ENCODE data around the gene DCTN3.
"Not testable (repeated sequence)": the region's sequence is repeated elsewhere in the genome, so short reads cannot be mapped to it uniquely, and the experiment has no call there.

The DCTN3 gene

GRCh38 chr9:34646211-34647083 is 26.2 kb upstream of the DCTN3 start, which contains the start of gene GALT:
Gene GALT, plus strand, starts transcription at chr9:34646675. Its CDS starts 30 bp downstream, at chr9:34646705.
- peak; percentile 89 for DNase-seq

- DNase-seq, result no peak
Observed at GRCh38 chr9:34644766-34645314, 24.5 kb upstream of the DCTN3 start.

- DNase-seq, result no peak
Observed at GRCh38 chr9:34642679-34643078, 22.4 kb upstream of the DCTN3 start.

- not testable (repeated sequence) for DNase-seq
Observed at GRCh38 chr9:34639322-34639721, 19.0 kb upstream of the DCTN3 start.

- no peak for DNase-seq
Observed at GRCh38 chr9:34638138-34638445, 17.8 kb upstream of the DCTN3 start.

DNA sequence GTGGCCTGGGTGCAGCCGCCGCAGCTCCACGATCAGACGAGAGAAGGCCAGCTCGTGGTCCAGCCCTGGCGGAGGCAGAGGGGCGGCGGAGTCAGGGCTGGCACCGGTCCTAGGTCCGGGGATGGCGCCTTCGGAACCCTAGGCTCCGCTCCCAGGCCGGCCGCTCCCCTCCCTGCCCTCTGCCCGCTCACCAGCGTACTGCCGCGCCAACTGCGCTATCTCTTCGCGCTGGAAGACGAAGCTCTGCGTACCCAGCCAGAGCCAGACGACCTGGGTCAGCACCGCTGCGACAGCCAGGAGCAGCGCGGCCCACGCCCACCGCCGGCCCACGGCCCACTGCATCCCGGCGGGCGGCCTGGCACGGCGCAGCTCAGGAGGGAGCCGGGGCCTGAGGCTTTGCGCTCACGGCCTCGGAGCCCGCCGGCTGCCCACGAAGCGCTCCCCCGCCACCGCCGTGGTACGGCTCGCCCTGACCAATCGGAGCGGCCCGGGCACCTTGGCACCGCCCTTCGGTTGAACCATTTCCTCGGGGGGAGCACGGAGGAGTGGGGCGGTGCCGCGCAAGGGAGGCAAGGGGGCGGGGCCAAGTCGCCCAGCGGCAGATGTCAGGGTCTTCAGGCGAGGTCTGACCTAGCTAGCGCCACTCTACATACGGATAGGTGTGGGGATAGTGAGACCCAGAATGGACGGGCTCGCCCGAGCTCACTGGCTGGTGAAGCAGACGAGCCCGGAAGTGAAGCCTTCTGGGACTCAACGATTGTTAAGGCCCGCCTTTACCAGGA is 17.3 kb upstream of the DCTN3 start, which contains the start of gene SIGMAR1:
SIGMAR1 (minus strand) TSS at position 432 of the 782 bp plus-strand sequence; CDS start at position 342, 90 bp downstream.
- peak; percentile 92 for DNase-seq

GRCh38 chr9:34636791-34637355 is 16.6 kb upstream of the DCTN3 start:
- no peak for DNase-seq

GRCh38 chr9:34635556-34635955 is 15.3 kb upstream of the DCTN3 start:
- no peak for DNase-seq

DNA sequence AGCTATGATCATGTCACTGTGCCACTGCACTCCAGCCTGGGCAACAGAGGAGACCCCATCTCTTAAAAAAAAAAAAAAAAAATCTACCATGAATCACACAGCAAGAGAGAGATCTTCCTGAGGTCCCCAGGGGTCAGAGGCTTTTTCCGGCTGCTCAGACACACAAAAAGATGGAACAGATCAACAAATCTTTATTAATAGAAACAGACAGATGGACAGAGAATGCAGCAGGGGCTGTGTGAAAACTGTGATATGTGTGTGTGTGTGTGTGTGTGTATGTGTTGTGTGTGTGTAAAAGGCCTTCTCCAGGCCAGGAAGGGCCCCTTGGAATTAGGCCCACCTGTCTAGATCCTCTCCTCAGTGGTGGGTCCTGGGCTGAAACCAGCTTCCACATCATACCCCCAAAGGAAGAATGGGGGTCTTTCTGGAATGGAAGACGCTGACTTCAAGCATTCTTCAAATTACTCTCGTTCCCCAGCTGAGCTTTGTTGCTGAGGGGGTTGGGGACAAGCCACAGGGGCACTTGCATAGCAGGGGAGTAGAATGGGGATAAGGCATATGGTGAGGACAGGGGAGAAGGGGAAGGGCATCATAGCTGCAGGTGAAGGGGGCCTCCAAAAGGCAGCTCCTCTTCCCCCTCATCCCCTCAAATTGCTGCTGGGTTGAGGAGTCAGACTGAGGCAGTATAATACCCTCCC is 14.4 kb upstream of the DCTN3 start:
- no peak for DNase-seq

DNA sequence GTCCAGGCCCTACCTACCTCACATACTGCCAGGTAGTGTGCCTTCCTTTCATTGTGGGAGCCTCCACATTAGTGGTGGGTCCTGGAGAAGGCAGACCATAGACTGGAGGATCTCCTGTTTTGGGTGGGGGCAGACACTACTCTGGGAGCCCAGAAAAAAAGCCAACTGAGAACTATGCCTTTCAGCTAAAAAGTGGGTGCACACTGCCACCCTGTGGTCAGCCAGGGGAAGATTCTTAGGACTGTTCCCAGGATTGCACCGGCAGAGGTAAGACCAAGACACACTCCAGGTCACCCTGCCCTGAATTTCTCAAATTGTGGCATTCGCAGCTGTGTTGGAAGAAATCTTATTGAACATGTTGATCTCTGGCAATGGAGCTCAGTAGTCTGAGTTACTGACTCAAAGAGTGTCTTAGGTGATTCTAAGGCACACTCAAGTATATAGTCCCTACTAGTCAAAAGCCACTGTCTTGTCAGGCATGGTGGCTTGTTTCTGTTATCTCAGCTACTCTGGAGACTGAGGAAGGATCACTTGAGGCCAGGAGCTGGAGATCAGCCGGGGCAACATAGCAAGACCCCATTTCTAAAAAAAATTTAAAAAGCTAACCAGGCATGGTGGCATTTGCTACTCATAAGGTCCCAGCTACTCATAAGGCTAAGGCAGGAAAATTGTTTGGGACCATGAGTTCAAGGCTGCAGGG is 13.7 kb upstream of the DCTN3 start:
- DNase-seq, result peak; percentile 62

- no peak for DNase-seq
Observed at GRCh38 chr9:34633166-34633565, 12.9 kb upstream of the DCTN3 start.

GRCh38 chr9:34630402-34631154 is 10.3 kb upstream of the DCTN3 start:
- no peak for DNase-seq

- DNase-seq, result no peak
Observed at GRCh38 chr9:34629491-34629808, 9.2 kb upstream of the DCTN3 start.

- no peak for DNase-seq
Observed at GRCh38 chr9:34628656-34629490, 8.6 kb upstream of the DCTN3 start, which contains the start of gene ARID3C. Gene ARID3C, minus strand, starts transcription at chr9:34629066. Its CDS starts 1,052 bp downstream, at chr9:34628014.

- DNase-seq, result no peak
Observed at GRCh38 chr9:34627716-34628655, 7.7 kb upstream of the DCTN3 start.

GRCh38 chr9:34625186-34625486 is 4.8 kb upstream of the DCTN3 start:
- no peak for DNase-seq

DNA sequence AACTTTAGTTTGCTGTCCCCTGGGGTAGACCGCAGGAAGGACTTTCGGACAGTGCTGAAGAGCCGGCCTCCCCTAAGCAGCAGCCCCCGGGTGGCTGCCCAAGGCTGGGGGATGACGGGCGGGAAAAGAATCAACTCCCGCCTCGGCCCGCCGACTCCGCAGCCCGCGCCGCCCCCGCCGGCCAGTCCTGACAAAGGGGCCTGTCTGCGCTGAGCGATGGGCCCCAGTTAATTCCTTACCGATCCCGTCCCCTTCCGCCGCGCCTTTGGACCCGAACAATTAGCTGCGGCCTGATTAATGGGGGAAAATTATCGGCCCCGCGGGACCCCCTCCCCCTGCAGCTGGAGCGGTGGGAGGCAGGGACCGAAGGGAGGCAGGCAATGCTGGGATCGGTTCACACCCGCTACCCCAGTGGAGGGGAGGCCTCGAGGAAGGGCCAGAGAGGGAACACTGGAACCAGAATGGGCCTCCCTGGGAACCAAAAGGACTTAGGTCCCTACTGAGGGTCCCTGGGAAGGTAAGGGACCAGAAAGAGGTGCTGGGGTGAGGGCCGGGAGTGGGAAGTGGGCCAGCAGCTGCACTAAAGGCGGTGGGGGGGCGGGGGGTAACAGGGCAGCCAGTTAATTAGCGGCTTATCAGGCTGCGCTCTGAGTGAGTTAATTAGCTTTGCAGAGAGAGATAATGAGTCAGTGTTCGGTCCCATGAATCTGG is 4.3 kb upstream of the DCTN3 start:
- no peak for DNase-seq

- DNase-seq, result no peak
Observed at GRCh38 chr9:34623374-34624235, 3.3 kb upstream of the DCTN3 start.

All from inflammatory macrophage treated with lipopolysaccharide for 4 hours (primary cell).